B cell (primary cell): ENCODE data around the gene GAL3ST2.

Experiments used
- EZH2 ChIP-seq: IDR thresholded peaks from 2 replicates; pipeline ENCODE4 v1.6.1; 2012; ENCODE audit warnings: borderline replicate concordance, low read depth, mild to moderate bottlenecking, moderate library complexity, low read length; ENCODE audit not compliant: insufficient read depth, poor library complexity, severe bottlenecking
- TF ChIP-seq, protein P1 (sequence below): fragments of 200-600 bp; IDR thresholded peaks from one replicate; pipeline ENCODE4 v1.8.0; 2022; ENCODE audit warnings: antibody characterized with exemption, mild to moderate bottlenecking

DNA sequence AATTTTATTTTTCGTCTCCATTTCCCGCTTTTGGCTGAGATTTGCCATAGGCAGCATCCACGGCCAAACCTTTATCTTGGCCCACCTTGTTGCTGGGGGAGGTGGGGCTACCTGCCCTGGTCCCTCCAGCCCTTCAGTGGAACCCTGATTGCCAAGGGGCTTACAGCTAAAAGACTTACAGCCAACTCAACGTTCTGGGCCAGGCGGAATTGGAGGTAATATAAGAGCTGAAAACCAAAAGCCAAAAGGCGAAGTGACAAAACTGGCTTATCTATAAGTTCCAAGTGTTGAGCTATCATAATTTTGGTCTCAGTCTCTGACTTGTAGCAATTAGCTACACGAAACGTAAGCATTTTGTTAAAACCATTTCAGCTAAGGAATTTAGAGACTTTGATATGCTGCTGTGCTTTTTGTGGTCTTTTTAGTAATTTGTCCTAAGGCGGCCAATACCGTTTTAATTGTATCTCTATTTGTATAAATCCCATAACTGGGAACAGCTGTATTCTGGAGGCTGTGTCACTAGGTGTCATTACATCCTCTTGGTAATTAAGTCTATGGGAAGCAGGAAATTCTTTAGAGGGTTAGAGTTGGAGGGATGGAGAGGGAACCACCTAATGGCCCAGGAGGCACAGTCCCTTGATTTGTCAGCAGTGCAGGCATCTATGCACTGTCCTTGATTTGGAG, 58.0 kb downstream of the GAL3ST2 start:
- TF ChIP-seq, protein P1, sequence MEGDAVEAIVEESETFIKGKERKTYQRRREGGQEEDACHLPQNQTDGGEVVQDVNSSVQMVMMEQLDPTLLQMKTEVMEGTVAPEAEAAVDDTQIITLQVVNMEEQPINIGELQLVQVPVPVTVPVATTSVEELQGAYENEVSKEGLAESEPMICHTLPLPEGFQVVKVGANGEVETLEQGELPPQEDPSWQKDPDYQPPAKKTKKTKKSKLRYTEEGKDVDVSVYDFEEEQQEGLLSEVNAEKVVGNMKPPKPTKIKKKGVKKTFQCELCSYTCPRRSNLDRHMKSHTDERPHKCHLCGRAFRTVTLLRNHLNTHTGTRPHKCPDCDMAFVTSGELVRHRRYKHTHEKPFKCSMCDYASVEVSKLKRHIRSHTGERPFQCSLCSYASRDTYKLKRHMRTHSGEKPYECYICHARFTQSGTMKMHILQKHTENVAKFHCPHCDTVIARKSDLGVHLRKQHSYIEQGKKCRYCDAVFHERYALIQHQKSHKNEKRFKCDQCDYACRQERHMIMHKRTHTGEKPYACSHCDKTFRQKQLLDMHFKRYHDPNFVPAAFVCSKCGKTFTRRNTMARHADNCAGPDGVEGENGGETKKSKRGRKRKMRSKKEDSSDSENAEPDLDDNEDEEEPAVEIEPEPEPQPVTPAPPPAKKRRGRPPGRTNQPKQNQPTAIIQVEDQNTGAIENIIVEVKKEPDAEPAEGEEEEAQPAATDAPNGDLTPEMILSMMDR: no peak
- TF ChIP-seq EZH2: no peak
